Activated CD4-positive, alpha-beta T cell treated with anti-CD3 and anti-CD28 coated beads for 36 hours (primary cell): ENCODE measurements around the gene SOX8. TPM values are rescaled to one million over a fixed set of nuclear protein-coding genes. Genes with fewer than 3 reads are reported as not detected.

Source experiments
- ATAC-seq: fragments of 200-7000 bp; cut with Tn5 transposase; one replicate; pipeline ENCODE4 v1.10.0; 2021; ENCODE audit warnings: mild to moderate bottlenecking, moderate library complexity
- CTCF ChIA-PET: fragments of 350-600 bp; sonication (Branson Sonifier 250); formaldehyde crosslinking; loops from one replicate; lab custom pipeline; 2021; ENCODE audit warnings: antibody characterized with exemption; lab: Charles Lee
- POLR2A ChIA-PET: fragments of 350-600 bp; sonication (Branson Sonifier 250); formaldehyde crosslinking; loops from one replicate; lab custom pipeline; 2021; ENCODE audit warnings: antibody characterized with exemption, inconsistent platforms; lab: Charles Lee
- DNase-seq: peaks from one replicate; pipeline ENCODE4 v3.0.0-alpha.2; 2020
- H3K27ac Mint-ChIP-seq: one replicate; pipeline ENCODE4 v1.8.0; 2021; ENCODE audit warnings: mixed read lengths
- H3K27me3 Mint-ChIP-seq: one replicate; pipeline ENCODE4 v1.8.0; 2021; ENCODE audit warnings: mixed read lengths
- H3K36me3 Mint-ChIP-seq: one replicate; pipeline ENCODE4 v1.8.0; 2021; ENCODE audit warnings: low read depth, mixed read lengths
- H3K4me1 Mint-ChIP-seq: one replicate; pipeline ENCODE4 v1.8.0; 2021; ENCODE audit warnings: mixed read lengths
- H3K4me3 Mint-ChIP-seq: one replicate; pipeline ENCODE4 v1.8.0; 2021; ENCODE audit warnings: mild to moderate bottlenecking, moderate library complexity, mixed read lengths
- H3K9me3 Mint-ChIP-seq: one replicate; pipeline ENCODE4 v1.8.0; 2021; ENCODE audit warnings: low read depth, mixed read lengths
- intact Hi-C, 2 experiments: fragments of 100-400 bp; cut with DNase I in 1 of 2; cut with micrococcal nuclease in 1 of 2; formaldehyde crosslinking; loops; one replicate each; pipeline versions ENCODE4 v1.14.2 to v1.15.1; 2022 to 2024; cut with DNase I, micrococcal nuclease
- total RNA-seq, 2 experiments: library from RNA; stranded (reverse); gene quantifications; one replicate each; pipeline ENCODE4 v1.2.3, GENCODE V29; 2021

SOX8 gene
- total RNA-seq, 2 experiments from 2014 or later = 1.4 to 1.6 TPM

- intact Hi-C loops = no loop called here
- no peaks in the 10 kb centered on the region for H3K9me3 Mint-ChIP-seq
- ATAC-seq (no peak), DNase-seq (no peak)
- H3K27ac Mint-ChIP-seq = no peak overlapping the region
- H3K27me3 Mint-ChIP-seq = peaks cover 2% of the 10 kb centered on the region
- H3K36me3 Mint-ChIP-seq = no peaks in the 10 kb centered on the region
- no peak overlapping the region for H3K4me3 Mint-ChIP-seq
- peaks cover 11% of the 10 kb centered on the region for H3K4me1 Mint-ChIP-seq
- POLR2A ChIA-PET = no interaction called here
- CTCF ChIA-PET = no interaction called here
Observed at GRCh38 chr16:1010251-1010650, 28.7 kb downstream of the SOX8 start.

- DNase-seq = no peak
- H3K4me3 Mint-ChIP-seq = no peak overlapping the region
Observed at GRCh38 chr16:1010815-1011214, 29.2 kb downstream of the SOX8 start.

GRCh38 chr16:1011316-1012082 is 29.9 kb downstream of the SOX8 start:
- peaks cover 2% of the 10 kb centered on the region for H3K27me3 Mint-ChIP-seq
- H3K36me3 Mint-ChIP-seq = no peaks in the 10 kb centered on the region
- ChIA-PET CTCF (no interaction called here), POLR2A (no interaction called here)
- ATAC-seq (no peak), DNase-seq (no peak)
- H3K4me1 Mint-ChIP-seq = no peaks in the 10 kb centered on the region
- no peak overlapping the region for H3K27ac Mint-ChIP-seq
- no peaks in the 10 kb centered on the region for H3K9me3 Mint-ChIP-seq
- H3K4me3 Mint-ChIP-seq = no peak overlapping the region
- intact Hi-C loops = no loop called here

More at GRCh38 chr16:1010815-1011214, 29.2 kb downstream of the SOX8 start:
- POLR2A ChIA-PET = no interaction called here
- Mint-ChIP-seq H3K27me3 (peaks cover 2% of the 10 kb centered on the region), H3K36me3 (no peaks in the 10 kb centered on the region), H3K9me3 (no peaks in the 10 kb centered on the region), H3K4me1 (peaks cover 5% of the 10 kb centered on the region), H3K27ac (no peak overlapping the region)
- ATAC-seq = no peak
- CTCF ChIA-PET = no interaction called here
- intact Hi-C loops = no loop called here

GRCh38 chr16:1012135-1012534 is 30.6 kb downstream of the SOX8 start:
- no peak overlapping the region for H3K4me3 Mint-ChIP-seq
- H3K4me1 Mint-ChIP-seq = no peaks in the 10 kb centered on the region
- intact Hi-C loops = no loop called here
- CTCF ChIA-PET = no interaction called here
- no peak overlapping the region for H3K27ac Mint-ChIP-seq
- peaks cover 2% of the 10 kb centered on the region for H3K27me3 Mint-ChIP-seq
- no peak for ATAC-seq
- POLR2A ChIA-PET = no interaction called here
- H3K36me3 Mint-ChIP-seq = no peaks in the 10 kb centered on the region
- no peak for DNase-seq
- no peaks in the 10 kb centered on the region for H3K9me3 Mint-ChIP-seq

- DNase-seq = no peak
- Mint-ChIP-seq H3K4me3 (no peak overlapping the region), H3K36me3 (no peaks in the 10 kb centered on the region), H3K27ac (no peak overlapping the region), H3K4me1 (no peaks in the 10 kb centered on the region), H3K9me3 (no peaks in the 10 kb centered on the region), H3K27me3 (peaks cover 2% of the 10 kb centered on the region)
- POLR2A ChIA-PET = no interaction called here
- CTCF ChIA-PET = no interaction called here
- ATAC-seq = no peak
- intact Hi-C loops = no loop called here
Observed at GRCh38 chr16:1012722-1013592, 31.4 kb downstream of the SOX8 start.

- ATAC-seq = no peak
- intact Hi-C loops = no loop called here
- Mint-ChIP-seq H3K36me3 (no peaks in the 10 kb centered on the region), H3K27me3 (peaks cover 2% of the 10 kb centered on the region), H3K9me3 (no peaks in the 10 kb centered on the region), H3K4me1 (no peaks in the 10 kb centered on the region), H3K4me3 (no peak overlapping the region), H3K27ac (no peak overlapping the region)
- ChIA-PET POLR2A (no interaction called here), CTCF (no interaction called here)
- no peak for DNase-seq
Observed at GRCh38 chr16:1013593-1013900, 32.0 kb downstream of the SOX8 start.

- Mint-ChIP-seq H3K4me1 (no peaks in the 10 kb centered on the region), H3K9me3 (no peaks in the 10 kb centered on the region), H3K4me3 (no peak overlapping the region), H3K27me3 (peaks cover 2% of the 10 kb centered on the region), H3K27ac (no peak overlapping the region), H3K36me3 (no peaks in the 10 kb centered on the region)
- ChIA-PET CTCF (no interaction called here), POLR2A (no interaction called here)
- no peak for DNase-seq
- no peak for ATAC-seq
- intact Hi-C loops = no loop called here
Observed at GRCh38 chr16:1014221-1014620, 32.7 kb downstream of the SOX8 start.

- no peak overlapping the region for H3K27ac Mint-ChIP-seq
Observed at GRCh38 chr16:1014771-1015495, 33.4 kb downstream of the SOX8 start.

GRCh38 chr16:1018447-1019198 is 37.1 kb downstream of the SOX8 start:
- H3K36me3 Mint-ChIP-seq = no peaks in the 10 kb centered on the region
- H3K27ac Mint-ChIP-seq = no peak overlapping the region
- ATAC-seq (no peak), DNase-seq (no peak)
- CTCF ChIA-PET = interaction anchor here (1.1 kb wide), 1 partner anchor 37 kb away, joined by 3 read pairs; no protein-coding TSS in a partner anchor
- H3K4me3 Mint-ChIP-seq = no peak overlapping the region
- H3K9me3 Mint-ChIP-seq = no peaks in the 10 kb centered on the region
- H3K27me3 Mint-ChIP-seq = no peaks in the 10 kb centered on the region
- no peaks in the 10 kb centered on the region for H3K4me1 Mint-ChIP-seq
- POLR2A ChIA-PET = no interaction called here
- intact Hi-C loops = no loop called here

More at GRCh38 chr16:1014771-1015495, 33.4 kb downstream of the SOX8 start:
- Mint-ChIP-seq H3K4me3 (no peak overlapping the region), H3K4me1 (no peaks in the 10 kb centered on the region), H3K27me3 (peaks cover 2% of the 10 kb centered on the region), H3K36me3 (no peaks in the 10 kb centered on the region), H3K9me3 (no peaks in the 10 kb centered on the region)
- DNase-seq (no peak), ATAC-seq (no peak)
- intact Hi-C loops = no loop called here
- POLR2A ChIA-PET = no interaction called here
- CTCF ChIA-PET = no interaction called here

GRCh38 chr16:1019231-1020090 is 37.9 kb downstream of the SOX8 start:
- intact Hi-C loops = loop anchor here in 1 of 2 experiments (10.0 kb wide), 1 partner anchor 785 kb away; no protein-coding TSS in a partner anchor
- H3K9me3 Mint-ChIP-seq = no peaks in the 10 kb centered on the region
- ChIA-PET CTCF (no interaction called here), POLR2A (interaction anchor here (0.5 kb wide), 1 partner anchor 170 kb away, joined by 3 read pairs; no protein-coding TSS in a partner anchor)
- DNase-seq = no peak
- H3K27me3 Mint-ChIP-seq = no peaks in the 10 kb centered on the region
- H3K4me1 Mint-ChIP-seq = no peaks in the 10 kb centered on the region
- H3K27ac Mint-ChIP-seq = no peak overlapping the region
- no peak overlapping the region for H3K4me3 Mint-ChIP-seq
- no peaks in the 10 kb centered on the region for H3K36me3 Mint-ChIP-seq
- ATAC-seq = no peak
